ENCODE measurements around the gene MRPL20. TPM values are rescaled to one million over a fixed set of nuclear protein-coding genes. Genes with fewer than 3 reads are reported as not detected.
"Not testable (repeated sequence)": the region's sequence is repeated elsewhere in the genome, so short reads cannot be mapped to it uniquely, and the experiment has no call there.

MRPL20 gene
- total RNA-seq, 4 donors from 2014 or later = 93.6 to 119 (median 109) TPM

- H3K36me3 ChIP-seq = no peaks in the 10 kb centered on the region
- DNase-seq (ENCODE audit: low spot score in 2 of 2) = no peak
- H3K27ac ChIP-seq = no peak overlapping the region
- no peaks in the 10 kb centered on the region for H3K9me3 ChIP-seq
- peaks cover 26% of the 10 kb centered on the region for H3K4me1 ChIP-seq
- no peak for TF ChIP-seq POLR2AphosphoS5 (IDR thresholded peaks at IDR 0.05)
- TF ChIP-seq CTCF (IDR thresholded peaks at IDR 0.05) = no peak
- no peaks in the 10 kb centered on the region for H3K27me3 ChIP-seq
- H3K4me3 ChIP-seq = no peak overlapping the region
- WGBS = 80% methylated on average over 13 of the region's 13 CpGs
Observed at GRCh38 chr1:1415751-1416150, 8.7 kb upstream of the MRPL20 start.

- not testable (repeated sequence) for H3K36me3 ChIP-seq; DNase-seq (ENCODE audit: low spot score in 2 of 2); H3K27me3 ChIP-seq; H3K4me3 ChIP-seq; H3K9me3 ChIP-seq; H3K27ac ChIP-seq
- 78% methylated on average over 11 of the region's 11 CpGs for WGBS
- peaks cover 18% of the 10 kb centered on the region for H3K4me1 ChIP-seq
Observed at GRCh38 chr1:1412311-1412902, 5.3 kb upstream of the MRPL20 start.

- Histone ChIP-seq H3K36me3 (peaks cover 5% of the 10 kb centered on the region), H3K27me3 (no peaks in the 10 kb centered on the region), H3K4me3 (no peak overlapping the region), H3K4me1 (peaks cover 18% of the 10 kb centered on the region), H3K27ac (no peak overlapping the region), H3K9me3 (no peaks in the 10 kb centered on the region)
- 95% methylated on average over 13 of the region's 13 CpGs for WGBS
- DNase-seq (ENCODE audit: low spot score in 2 of 2) = no peak
- no peak for TF ChIP-seq POLR2AphosphoS5 (IDR thresholded peaks at IDR 0.05)
- TF ChIP-seq CTCF (IDR thresholded peaks at IDR 0.05) = no peak
- TF ChIP-seq EP300 (IDR thresholded peaks at IDR 0.05) = no peak
- TF ChIP-seq POLR2A (IDR thresholded peaks at IDR 0.05) = no peak
Observed at GRCh38 chr1:1411626-1412025, 4.5 kb upstream of the MRPL20 start.

GRCh38 chr1:1410238-1410637 lies 3.1 kb upstream of the MRPL20 start:
- H3K27ac ChIP-seq; H3K27me3 ChIP-seq; H3K36me3 ChIP-seq; H3K4me3 ChIP-seq; DNase-seq (ENCODE audit: low spot score in 2 of 2); H3K9me3 ChIP-seq: not testable (repeated sequence)
- H3K4me1 ChIP-seq = peaks cover 29% of the 10 kb centered on the region
- 54% methylated on average over 8 of the region's 8 CpGs for WGBS

GRCh38 chr1:1407636-1408318 lies 684 bp upstream of the MRPL20 start:
- Histone ChIP-seq H3K9me3 (no peaks in the 10 kb centered on the region), H3K4me1 (peaks cover 30% of the 10 kb centered on the region), H3K36me3 (peaks cover 31% of the 10 kb centered on the region), H3K27ac (peak overlapping the region; percentile 89), H3K4me3 (peak overlapping the region; percentile 69), H3K27me3 (no peaks in the 10 kb centered on the region)
- no peak for DNase-seq (ENCODE audit: low spot score in 2 of 2)
- TF ChIP-seq POLR2AphosphoS5 (IDR thresholded peaks at IDR 0.05) (no peak), CTCF (IDR thresholded peaks at IDR 0.05) (peak in 1 of 2 donors; percentile 9)
- WGBS = 15% methylated on average over 22 of the region's 41 CpGs

GRCh38 chr1:1406101-1406820 lies 832 bp downstream of the MRPL20 start:
- Histone ChIP-seq H3K4me3 (peak overlapping the region; percentile 69), H3K27me3 (no peaks in the 10 kb centered on the region), H3K9me3 (no peaks in the 10 kb centered on the region), H3K27ac (peak overlapping the region; percentile 89), H3K4me1 (peaks cover 37% of the 10 kb centered on the region), H3K36me3 (peaks cover 47% of the 10 kb centered on the region)
- TF ChIP-seq EP300 (IDR thresholded peaks at IDR 0.05) = no peak
- TF ChIP-seq POLR2AphosphoS5 (IDR thresholded peaks at IDR 0.05) = no peak
- TF ChIP-seq CTCF (IDR thresholded peaks at IDR 0.05) = no peak
- TF ChIP-seq POLR2A (IDR thresholded peaks at IDR 0.05) = no peak
- 49% methylated on average over 33 of the region's 43 CpGs for WGBS
- DNase-seq (ENCODE audit: low spot score in 2 of 2) = no peak

Data from suprapubic skin (tissue), 4 donors.